Osteoblast (primary cell): Measurements from ENCODE around the gene AGBL4. TPM values are rescaled to one million over a fixed set of nuclear protein-coding genes. Genes with fewer than 3 reads are reported as not detected.

Experiments
- DNase-seq: peaks from one replicate; pipeline ENCODE4 v3.0.0; 2011; ENCODE audit warnings: low spot score, mixed read lengths; ENCODE audit not compliant: insufficient read length; ENCODE audit errors: missing footprints
- H2AFZ ChIP-seq: 2 replicates; pipeline ENCODE4 v1.6.0; 2011; ENCODE audit warnings: mild to moderate bottlenecking, low read length
- H3K27ac ChIP-seq: 2 replicates; pipeline ENCODE4 v1.5.1; 2011; ENCODE audit warnings: mild to moderate bottlenecking, low read depth, low read length, moderate library complexity
- H3K27me3 ChIP-seq: 2 replicates; pipeline ENCODE4 v1.6.0; 2012; ENCODE audit warnings: mild to moderate bottlenecking, control low read depth, inconsistent platforms, low read length, moderate library complexity; ENCODE audit not compliant: insufficient read depth
- H3K36me3 ChIP-seq: 2 replicates; pipeline ENCODE4 v1.5.1; 2011; ENCODE audit warnings: mild to moderate bottlenecking, low read length, control low read depth, moderate library complexity; ENCODE audit not compliant: insufficient read depth
- H3K4me1 ChIP-seq: 2 replicates; pipeline ENCODE4 v1.5.1; 2011; ENCODE audit warnings: mild to moderate bottlenecking, low read length, control low read depth, moderate library complexity; ENCODE audit not compliant: insufficient read depth
- H3K4me2 ChIP-seq: 2 replicates; pipeline ENCODE4 v1.6.0; 2011; ENCODE audit warnings: mild to moderate bottlenecking, low read length; ENCODE audit not compliant: insufficient read depth
- H3K4me3 ChIP-seq: fragments of 200-600 bp; sonication (generic); 3 replicates; pipeline ENCODE4 v1.5.1; 2012; ENCODE audit warnings: mild to moderate bottlenecking, low read length, inconsistent platforms; ENCODE audit not compliant: insufficient read depth
- H3K79me2 ChIP-seq: 2 replicates; pipeline ENCODE4 v1.6.0; 2012; ENCODE audit warnings: mild to moderate bottlenecking, low read length, control low read depth, inconsistent platforms; ENCODE audit not compliant: insufficient read depth
- H3K9me3 ChIP-seq: 2 replicates; pipeline ENCODE4 v1.5.1; 2011; ENCODE audit warnings: low read depth, low read length, control low read depth
- H4K20me1 ChIP-seq: 2 replicates; pipeline ENCODE4 v1.6.0; 2012; ENCODE audit warnings: mild to moderate bottlenecking, low read length, control low read depth; ENCODE audit not compliant: insufficient read depth
- total RNA-seq: library from RNA; depleted of rRNA; stranded (reverse); fragments of >200 nt; gene quantifications from 2 replicates; pipeline ENCODE4 v1.2.3, GENCODE V29; 2012
- TF ChIP-seq, protein P1 (sequence below): IDR thresholded peaks from 2 replicates; pipeline ENCODE4 v1.5.1; 2011; ENCODE audit warnings: mild to moderate bottlenecking, low read depth, low read length, moderate library complexity; ENCODE audit errors: extremely low read depth

Gene AGBL4
- total RNA-seq, 1 donor, result not detected

DNA sequence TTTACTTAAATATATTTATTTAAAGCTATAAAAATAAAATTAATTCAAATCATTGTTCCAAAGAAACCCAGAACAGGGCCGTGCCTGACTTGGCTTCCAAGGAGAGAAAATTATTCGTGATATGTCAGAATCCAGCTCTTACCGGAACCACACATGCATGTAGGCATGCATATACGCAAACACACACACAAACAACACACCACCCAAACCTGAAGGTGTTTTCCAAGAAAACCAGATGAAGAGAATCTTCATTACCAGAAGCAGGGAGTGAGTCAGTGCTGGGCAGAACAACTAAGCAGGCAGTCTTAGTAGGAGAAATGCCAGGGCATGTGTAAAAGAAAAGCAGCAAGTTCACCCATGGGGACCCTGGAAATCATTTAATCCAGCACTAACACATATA is 815.0 kb downstream of the AGBL4 start:
- Histone ChIP-seq H3K79me2 (no peaks in the 10 kb centered on the region), H2AFZ (no peak overlapping the region), H3K4me1 (no peaks in the 10 kb centered on the region), H3K4me2 (no peak overlapping the region), H4K20me1 (no peaks in the 10 kb centered on the region), H3K9me3 (no peaks in the 10 kb centered on the region), H3K27ac (no peak overlapping the region), H3K4me3 (no peak overlapping the region), H3K27me3 (no peaks in the 10 kb centered on the region), H3K36me3 (no peaks in the 10 kb centered on the region)
- no peak for DNase-seq
- TF ChIP-seq, protein P1, sequence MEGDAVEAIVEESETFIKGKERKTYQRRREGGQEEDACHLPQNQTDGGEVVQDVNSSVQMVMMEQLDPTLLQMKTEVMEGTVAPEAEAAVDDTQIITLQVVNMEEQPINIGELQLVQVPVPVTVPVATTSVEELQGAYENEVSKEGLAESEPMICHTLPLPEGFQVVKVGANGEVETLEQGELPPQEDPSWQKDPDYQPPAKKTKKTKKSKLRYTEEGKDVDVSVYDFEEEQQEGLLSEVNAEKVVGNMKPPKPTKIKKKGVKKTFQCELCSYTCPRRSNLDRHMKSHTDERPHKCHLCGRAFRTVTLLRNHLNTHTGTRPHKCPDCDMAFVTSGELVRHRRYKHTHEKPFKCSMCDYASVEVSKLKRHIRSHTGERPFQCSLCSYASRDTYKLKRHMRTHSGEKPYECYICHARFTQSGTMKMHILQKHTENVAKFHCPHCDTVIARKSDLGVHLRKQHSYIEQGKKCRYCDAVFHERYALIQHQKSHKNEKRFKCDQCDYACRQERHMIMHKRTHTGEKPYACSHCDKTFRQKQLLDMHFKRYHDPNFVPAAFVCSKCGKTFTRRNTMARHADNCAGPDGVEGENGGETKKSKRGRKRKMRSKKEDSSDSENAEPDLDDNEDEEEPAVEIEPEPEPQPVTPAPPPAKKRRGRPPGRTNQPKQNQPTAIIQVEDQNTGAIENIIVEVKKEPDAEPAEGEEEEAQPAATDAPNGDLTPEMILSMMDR, result no peak

DNA sequence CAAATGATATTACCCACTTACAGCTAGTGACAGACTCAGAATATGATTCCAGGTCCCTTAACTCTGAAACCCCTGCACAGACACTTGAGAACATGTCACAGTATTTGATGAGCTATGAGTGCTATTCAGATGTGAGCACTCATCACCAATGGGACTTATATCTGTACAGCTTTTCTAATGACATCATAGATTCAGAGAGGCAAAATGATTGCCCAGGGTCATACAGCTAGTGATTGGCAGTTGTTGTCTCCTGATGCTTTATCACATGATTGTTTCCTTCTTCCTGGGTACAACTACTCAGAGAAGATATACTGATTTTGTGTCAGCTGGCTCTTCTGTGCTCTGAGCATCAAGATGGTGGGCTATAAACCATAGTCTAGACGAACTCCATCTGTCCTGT is 819.0 kb downstream of the AGBL4 start:
- H3K79me2 ChIP-seq, result no peaks in the 10 kb centered on the region
- no peak overlapping the region for H3K4me3 ChIP-seq
- no peak for DNase-seq
- H2AFZ ChIP-seq, result no peak overlapping the region
- no peaks in the 10 kb centered on the region for H3K4me1 ChIP-seq
- no peaks in the 10 kb centered on the region for H3K27me3 ChIP-seq
- no peaks in the 10 kb centered on the region for H3K36me3 ChIP-seq
- no peak overlapping the region for H3K4me2 ChIP-seq
- H4K20me1 ChIP-seq, result no peaks in the 10 kb centered on the region
- H3K9me3 ChIP-seq, result no peaks in the 10 kb centered on the region
- TF ChIP-seq, protein P1, result no peak
- no peak overlapping the region for H3K27ac ChIP-seq

DNA sequence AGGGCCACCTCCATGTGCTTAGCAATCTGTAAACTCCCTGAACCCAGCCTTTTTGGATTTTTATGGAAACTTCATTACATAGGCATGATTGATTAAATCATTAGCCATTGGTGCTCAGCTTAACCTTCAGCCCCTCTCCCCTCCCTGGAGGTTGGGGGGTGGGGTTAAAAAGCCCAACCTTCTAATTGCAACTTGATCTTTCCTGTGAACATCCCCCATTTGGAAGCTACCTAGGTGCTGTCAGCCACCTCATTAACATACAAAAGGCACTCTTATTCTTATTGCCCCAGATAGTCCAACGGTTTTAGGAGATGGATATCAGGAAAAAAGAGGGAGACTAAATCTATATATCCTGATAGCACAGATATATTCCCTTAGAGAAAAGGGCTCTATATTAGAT is 823.0 kb downstream of the AGBL4 start:
- DNase-seq, result no peak
- Histone ChIP-seq H2AFZ (no peak overlapping the region), H3K4me1 (no peaks in the 10 kb centered on the region), H3K4me3 (no peak overlapping the region), H3K36me3 (no peaks in the 10 kb centered on the region), H4K20me1 (no peaks in the 10 kb centered on the region), H3K27me3 (no peaks in the 10 kb centered on the region), H3K4me2 (no peak overlapping the region), H3K9me3 (no peaks in the 10 kb centered on the region), H3K79me2 (no peaks in the 10 kb centered on the region), H3K27ac (no peak overlapping the region)
- TF ChIP-seq, protein P1, result no peak

GRCh38 chr1:49199564-49199963 is 824.2 kb downstream of the AGBL4 start:
- TF ChIP-seq, protein P1, result no peak
- Histone ChIP-seq H3K4me1 (no peaks in the 10 kb centered on the region), H3K4me2 (no peak overlapping the region), H3K79me2 (no peaks in the 10 kb centered on the region), H3K27ac (no peak overlapping the region), H3K4me3 (no peak overlapping the region), H3K27me3 (no peaks in the 10 kb centered on the region), H3K36me3 (no peaks in the 10 kb centered on the region), H2AFZ (no peak overlapping the region), H3K9me3 (no peaks in the 10 kb centered on the region), H4K20me1 (no peaks in the 10 kb centered on the region)
- no peak for DNase-seq
